EH (cell line): Measurements from ENCODE around the gene RHOB.
"Not testable (repeated sequence)": the region's sequence is repeated elsewhere in the genome, so short reads cannot be mapped to it uniquely, and the experiment has no call there.

ENCODE experiments used
- DNase-seq: peaks from one replicate; pipeline ENCODE4 v3.0.0-alpha.2; 2015; ENCODE audit warnings: low read depth

RHOB gene

GRCh38 chr2:20422402-20423271 lies 24.2 kb upstream of the RHOB start:
- DNase-seq: peak; percentile 19

GRCh38 chr2:20423359-20423758 lies 23.5 kb upstream of the RHOB start:
- no peak for DNase-seq

DNA sequence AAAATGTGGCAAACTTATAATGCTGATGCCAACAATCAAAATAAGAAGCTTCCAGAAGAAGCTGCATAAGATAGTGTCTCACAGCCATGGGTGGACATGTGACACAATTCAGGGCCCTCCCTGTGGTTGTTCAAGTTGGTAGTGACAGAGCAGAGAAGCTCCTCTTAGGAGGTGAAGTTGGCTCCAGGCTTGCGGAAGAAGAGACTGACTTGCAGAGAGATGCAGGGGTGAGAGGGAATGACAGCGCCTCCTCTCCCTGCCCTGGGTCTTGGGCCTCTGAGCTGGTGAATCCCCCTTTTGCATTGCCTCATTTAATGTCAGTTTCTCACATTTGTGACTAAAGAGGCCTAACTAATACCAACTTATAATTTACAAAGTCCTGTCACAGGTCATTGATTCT lies 23.0 kb upstream of the RHOB start:
- no peak for DNase-seq

DNA sequence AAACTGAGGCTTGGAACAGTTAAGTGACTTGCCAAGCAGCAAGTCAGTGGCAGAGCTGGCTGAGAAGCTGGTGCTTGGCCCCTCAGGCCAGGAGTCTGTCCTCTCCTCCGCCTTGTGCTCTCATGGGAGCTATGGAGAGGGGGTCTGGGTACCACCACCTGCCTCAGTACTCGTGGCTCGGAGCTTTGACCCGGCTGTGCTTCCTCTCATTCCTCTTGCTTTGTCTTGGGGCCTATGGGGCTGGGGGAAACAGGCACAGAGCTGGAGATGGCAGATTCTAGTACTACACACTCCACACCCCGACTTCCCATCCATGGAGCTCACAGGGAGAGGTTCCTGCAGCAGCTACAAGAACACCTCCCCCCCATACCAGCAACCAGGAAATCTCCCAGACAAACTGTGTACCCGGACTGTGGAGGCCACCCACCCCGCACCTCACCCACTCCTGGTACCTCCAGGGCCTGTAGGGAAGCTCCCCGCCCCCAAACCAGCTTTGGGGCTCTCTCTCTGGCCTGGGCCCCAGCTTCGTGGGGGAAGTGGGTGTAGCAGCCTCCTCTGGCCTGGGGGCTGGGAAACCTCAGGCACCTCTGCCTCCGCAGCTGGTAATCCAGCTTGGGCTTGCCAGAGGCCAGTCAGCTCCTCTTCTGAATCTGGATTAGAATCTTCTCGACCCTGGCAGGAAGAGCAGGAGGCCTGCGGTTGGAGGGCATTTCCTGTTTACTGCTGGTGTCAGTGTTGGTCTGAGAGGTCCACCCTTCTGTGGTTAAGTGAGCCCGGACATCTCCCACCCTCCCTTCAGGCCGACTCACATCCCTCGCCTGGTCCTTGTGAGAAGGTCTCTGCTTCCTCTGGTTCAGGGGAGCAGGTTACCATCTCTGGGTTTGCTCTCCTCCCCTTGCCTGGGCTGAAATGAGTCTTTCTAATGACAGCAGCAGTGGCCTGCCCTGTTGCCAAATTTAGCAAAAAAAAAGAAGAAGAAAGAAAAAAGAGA lies 22.3 kb upstream of the RHOB start:
- peak; percentile 91 for DNase-seq

DNA sequence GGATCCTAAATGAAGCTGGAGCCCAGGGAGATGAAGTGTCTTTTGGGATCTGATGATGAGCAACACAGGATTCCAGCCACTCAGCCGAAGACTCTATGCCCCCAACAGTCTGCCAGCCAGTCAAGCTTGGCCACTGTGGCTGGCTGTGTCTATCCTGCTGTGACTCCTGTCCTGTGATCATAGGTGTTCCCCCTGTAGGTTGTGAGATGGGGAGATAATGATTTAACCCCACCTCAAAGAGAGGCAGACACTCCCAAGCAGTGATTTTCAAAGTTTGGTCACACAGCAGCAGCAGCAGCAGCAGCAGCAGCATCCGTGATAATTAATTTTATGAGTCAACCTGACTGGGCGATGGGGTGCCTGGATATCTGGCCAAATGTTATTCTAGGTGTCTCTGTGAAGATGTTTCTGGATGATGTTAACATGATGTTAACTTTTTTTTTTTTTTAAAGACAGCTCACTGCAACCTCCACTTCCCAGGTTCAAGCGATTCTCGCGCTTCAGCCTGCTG lies 21.4 kb upstream of the RHOB start:
- DNase-seq: peak; percentile 61

DNA sequence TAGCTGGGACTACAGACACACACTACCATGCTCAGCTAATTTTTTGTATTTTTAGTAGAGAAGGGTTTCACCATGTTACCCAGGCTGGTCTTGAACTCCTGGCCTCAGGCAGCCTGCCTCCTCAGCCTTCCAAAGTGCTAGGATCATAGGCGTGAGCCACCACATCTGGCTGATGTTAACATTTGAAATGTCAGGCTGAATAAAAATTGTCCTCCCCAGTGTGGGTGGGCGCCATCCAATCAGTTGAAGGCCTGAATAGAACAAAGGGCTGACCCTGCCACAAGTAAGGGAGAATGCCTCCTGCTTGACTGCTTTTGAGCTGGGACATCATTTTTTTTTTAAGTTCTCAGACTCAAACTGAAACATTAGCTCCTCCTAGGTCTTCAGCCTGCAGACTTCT lies 21.0 kb upstream of the RHOB start:
- DNase-seq: no peak

DNA sequence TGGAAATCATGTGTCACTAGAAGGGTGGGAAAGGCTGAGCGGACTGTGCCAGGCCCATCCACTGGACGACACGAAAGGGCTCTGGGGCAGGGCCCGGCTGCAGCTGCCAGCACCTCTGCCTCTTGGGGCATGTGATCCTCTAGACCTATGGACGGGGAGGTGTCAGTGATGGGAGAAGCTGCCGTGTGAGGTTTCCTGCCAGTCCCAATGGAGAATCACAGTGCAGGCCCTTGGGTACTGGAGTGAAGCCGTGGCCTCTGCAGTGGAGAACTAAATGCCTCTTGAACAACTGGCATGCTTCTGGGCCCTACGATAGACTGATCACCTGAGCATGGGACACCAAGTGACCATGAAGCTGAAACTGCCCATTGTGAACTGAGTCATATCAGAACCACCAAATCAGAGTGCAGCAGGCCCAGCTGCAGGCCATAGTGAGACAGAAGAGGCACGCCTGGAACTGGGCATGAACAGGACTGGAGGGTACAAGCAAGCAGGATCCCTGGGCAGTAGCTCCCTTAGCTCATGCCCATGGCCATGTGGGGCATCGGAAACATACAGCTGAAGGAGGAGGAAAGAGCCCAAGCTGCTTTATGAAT lies 18.8 kb upstream of the RHOB start:
- no peak for DNase-seq

- no peak for DNase-seq
Measured at GRCh38 chr2:20428717-20429490, 18.0 kb upstream of the RHOB start.

DNA sequence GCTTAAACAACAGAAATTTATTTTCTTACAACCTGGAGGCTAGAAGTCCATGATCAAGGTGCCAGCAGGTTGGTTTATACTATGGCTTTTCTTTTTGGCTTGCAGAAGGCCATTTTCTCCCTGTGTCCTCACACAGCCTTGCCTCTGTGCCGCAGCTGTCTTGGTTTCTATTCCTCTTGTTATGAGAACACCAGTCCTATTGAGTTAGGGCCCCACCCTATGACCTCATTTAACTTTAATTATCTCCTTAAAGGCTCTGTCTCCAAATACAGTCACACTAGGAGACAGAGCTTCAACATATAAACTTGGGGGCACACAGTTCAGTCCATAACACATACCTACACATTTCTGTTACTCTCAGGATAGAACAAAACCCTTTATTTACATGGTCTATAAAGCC lies 17.3 kb upstream of the RHOB start:
- DNase-seq: no peak

DNA sequence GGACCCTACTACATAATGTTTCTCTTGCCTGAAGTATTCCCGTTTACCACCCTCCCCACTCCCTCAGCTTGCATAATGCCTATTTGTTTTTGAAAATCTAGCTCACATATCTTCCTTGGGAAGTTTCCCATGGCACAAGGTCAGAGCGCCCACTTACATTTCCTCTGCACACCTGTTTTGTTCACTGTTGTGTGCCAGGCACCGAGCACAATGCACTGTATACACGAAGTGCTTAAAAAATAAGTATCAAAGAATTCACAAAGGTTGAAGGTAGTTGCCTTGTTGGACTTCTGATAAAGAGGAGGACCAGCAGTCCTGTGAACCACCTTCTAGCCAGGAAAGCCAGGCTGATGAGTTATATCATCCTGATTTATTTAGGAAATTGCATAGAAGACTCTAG lies 16.8 kb upstream of the RHOB start:
- no peak for DNase-seq

GRCh38 chr2:20430461-20431300 lies 16.2 kb upstream of the RHOB start:
- no peak for DNase-seq

- DNase-seq: no peak
Measured at GRCh38 chr2:20431301-20431698, 15.6 kb upstream of the RHOB start.

- no peak for DNase-seq
Measured at GRCh38 chr2:20431772-20432171, 15.1 kb upstream of the RHOB start.

- no peak for DNase-seq
Measured at GRCh38 chr2:20432714-20433113, 14.2 kb upstream of the RHOB start.

DNA sequence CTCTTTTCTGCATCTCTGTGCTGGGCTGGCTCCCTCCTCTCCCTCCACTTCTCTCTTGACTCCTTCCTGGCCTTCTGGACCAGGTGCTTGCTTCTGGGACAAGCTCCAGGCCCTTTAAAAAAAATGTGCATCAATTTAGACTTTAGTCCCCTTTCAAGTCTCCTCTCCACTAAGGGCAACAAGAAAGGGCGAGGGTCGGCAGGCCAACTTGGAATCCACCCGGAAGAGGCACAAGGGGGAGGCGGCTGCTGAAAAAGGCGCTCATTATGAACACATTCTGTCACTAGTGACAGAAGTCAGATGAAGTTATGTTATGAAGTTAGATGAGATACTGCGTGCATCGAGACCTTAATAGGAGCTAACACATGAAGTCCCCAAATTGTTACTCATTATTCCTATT lies 13.6 kb upstream of the RHOB start:
- no peak for DNase-seq

- no peak for DNase-seq
Measured at GRCh38 chr2:20433946-20434553, 12.8 kb upstream of the RHOB start.

- no peak for DNase-seq
Measured at GRCh38 chr2:20434588-20435294, 12.1 kb upstream of the RHOB start.

DNA sequence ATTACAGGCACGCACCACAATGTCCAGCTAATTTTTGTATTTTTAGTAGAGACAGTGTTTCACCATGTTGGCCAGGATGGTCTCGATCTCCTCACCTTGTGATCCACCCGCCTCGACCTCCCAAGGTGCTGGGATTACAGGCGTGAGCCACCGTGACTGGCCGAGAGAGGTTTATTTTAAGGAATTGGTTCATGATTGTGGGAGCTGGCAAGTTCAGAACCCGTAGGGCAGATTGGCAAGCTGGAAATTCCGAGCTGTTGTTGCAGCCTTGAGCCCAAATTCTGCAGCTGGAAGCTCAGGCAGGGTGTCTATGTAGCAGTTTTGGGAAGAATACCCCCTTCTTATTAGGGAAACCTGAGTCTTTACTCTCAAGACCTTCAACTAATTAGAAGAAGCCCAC lies 11.4 kb upstream of the RHOB start:
- not testable (repeated sequence) for DNase-seq

DNA sequence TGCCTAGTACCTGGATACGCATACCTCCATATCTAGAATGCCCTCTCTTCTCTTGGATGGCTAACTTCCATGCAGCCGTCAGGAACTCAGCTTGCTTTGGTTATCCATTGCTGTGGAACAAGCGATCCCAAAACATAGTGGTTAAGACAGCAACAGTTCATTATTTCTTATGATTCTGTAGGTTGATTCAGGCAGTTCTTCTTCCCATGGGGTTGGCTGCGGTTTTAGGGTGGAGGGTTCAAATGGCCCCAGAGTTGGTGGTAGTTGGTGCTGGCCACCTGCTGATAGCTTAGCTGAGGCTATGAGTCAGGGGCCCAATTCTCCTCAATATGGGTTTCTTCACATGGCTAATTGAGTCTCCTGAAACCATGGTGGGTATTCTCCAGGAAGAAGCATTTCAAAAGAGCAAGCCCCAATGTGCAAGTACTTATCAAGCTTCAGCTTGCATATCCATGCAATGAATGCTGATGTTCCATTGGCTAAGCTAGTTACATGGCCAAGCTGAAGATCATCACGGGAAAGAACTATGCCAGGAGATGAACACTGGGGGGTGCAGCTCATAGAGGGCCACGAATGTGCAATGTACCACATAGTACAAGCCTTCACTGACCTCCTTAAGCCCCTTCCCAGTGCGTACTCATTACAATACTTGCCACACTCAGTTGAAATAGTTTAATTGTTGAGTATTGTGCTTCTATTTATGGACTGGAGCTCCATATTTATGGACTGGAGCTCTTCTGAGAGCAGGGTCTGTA lies 10.0 kb upstream of the RHOB start:
- no peak for DNase-seq
